HG03460 (cell line): ENCODE results near the gene APLP2.
A peak's percentile ranks its signal among the peaks of the same experiment; 100 is the strongest.

Experiments
- ATAC-seq: cut with Tn5 transposase; IDR thresholded peaks from one replicate; pipeline ENCODE4 v1.9.1; 2021; ENCODE audit not compliant: unreplicated experiment

APLP2 gene

GRCh38 chr11:130112071-130112830 is 42.6 kb downstream of the APLP2 start:
- ATAC-seq, result no peak

GRCh38 chr11:130114281-130114680 is 44.6 kb downstream of the APLP2 start:
- ATAC-seq, result no peak

- no peak for ATAC-seq
Measured at GRCh38 chr11:130114726-130115125, 45.0 kb downstream of the APLP2 start.

- ATAC-seq, result no peak
Measured at GRCh38 chr11:130115218-130115617, 45.5 kb downstream of the APLP2 start.

- peak; percentile 73 for ATAC-seq
Measured at GRCh38 chr11:130118165-130118564, 48.5 kb downstream of the APLP2 start.

- ATAC-seq, result peak; percentile 60
Measured at GRCh38 chr11:130118636-130119387, 49.1 kb downstream of the APLP2 start.

- ATAC-seq, result no peak
Measured at GRCh38 chr11:130120045-130120444, 50.4 kb downstream of the APLP2 start.

- ATAC-seq, result no peak
Measured at GRCh38 chr11:130121445-130121978, 51.8 kb downstream of the APLP2 start.

GRCh38 chr11:130122141-130122575 is 52.5 kb downstream of the APLP2 start:
- ATAC-seq, result no peak

- no peak for ATAC-seq
Measured at GRCh38 chr11:130123414-130124040, 53.8 kb downstream of the APLP2 start.

GRCh38 chr11:130124096-130124495 is 54.4 kb downstream of the APLP2 start:
- ATAC-seq, result no peak

GRCh38 chr11:130125638-130126037 is 55.9 kb downstream of the APLP2 start:
- ATAC-seq, result no peak

GRCh38 chr11:130126516-130126915 is 56.8 kb downstream of the APLP2 start:
- no peak for ATAC-seq

- no peak for ATAC-seq
Measured at GRCh38 chr11:130127509-130127908, 57.8 kb downstream of the APLP2 start.

- ATAC-seq, result no peak
Measured at GRCh38 chr11:130128626-130129025, 58.9 kb downstream of the APLP2 start.

- no peak for ATAC-seq
Measured at GRCh38 chr11:130129922-130130321, 60.2 kb downstream of the APLP2 start.

- ATAC-seq, result no peak
Measured at GRCh38 chr11:130131961-130132850, 62.5 kb downstream of the APLP2 start.

GRCh38 chr11:130133716-130134115 is 64.0 kb downstream of the APLP2 start:
- no peak for ATAC-seq

GRCh38 chr11:130136107-130136506 is 66.4 kb downstream of the APLP2 start:
- no peak for ATAC-seq

GRCh38 chr11:130137999-130138398 is 68.3 kb downstream of the APLP2 start:
- no peak for ATAC-seq

- ATAC-seq, result no peak
Measured at GRCh38 chr11:130139401-130139800, 69.7 kb downstream of the APLP2 start.
